Panc1 (cell line): ENCODE measurements around the gene CDH13. TPM values are rescaled to one million over a fixed set of nuclear protein-coding genes. Genes with fewer than 3 reads are reported as not detected.

Experiments used
- ATAC-seq: fragments of 200-7000 bp; cut with Tn5 transposase; 2 replicates; pipeline ENCODE4 v1.9.1; 2020; ENCODE audit warnings: mild to moderate bottlenecking, moderate library complexity
- BruUV-seq: library from RNA; stranded (reverse); fragments of 400-500 nt; replicated peaks from 2 replicates; lab custom pipeline; 2021; lab: Mats Ljungman, UMichigan
- CTCF ChIA-PET: fragments of 300-600 bp; sonication (Branson Sonifier 250); formaldehyde crosslinking; loops from one replicate; lab custom pipeline; 2022; ENCODE audit warnings: antibody characterized with exemption; lab: Charles Lee
- POLR2A ChIA-PET: fragments of 300-600 bp; sonication (Branson Sonifier 250); formaldehyde crosslinking; loops from one replicate; lab custom pipeline; 2022; ENCODE audit warnings: antibody characterized with exemption; lab: Charles Lee
- DNase-seq: peaks from one replicate; pipeline ENCODE4 v3.0.0-alpha.2; 2010; ENCODE audit warnings: low read depth, low spot score
- H3K27ac ChIP-seq: 2 replicates; pipeline ENCODE4 v1.5.1; 2011; ENCODE audit warnings: mild to moderate bottlenecking, low read length, inconsistent platforms
- H3K27me3 ChIP-seq: fragments of 200-500 bp; sonication (Bioruptor generic); 2 replicates; pipeline ENCODE4 v1.6.0; 2014; ENCODE audit warnings: low read length, inconsistent platforms; ENCODE audit not compliant: control insufficient read depth, insufficient read depth
- H3K36me3 ChIP-seq: fragments of 200-500 bp; sonication (Bioruptor generic); 2 replicates; pipeline ENCODE4 v1.5.1; 2014; ENCODE audit warnings: inconsistent platforms, mild to moderate bottlenecking, low read length, moderate library complexity; ENCODE audit not compliant: control insufficient read depth, insufficient read depth
- H3K4me1 ChIP-seq: 2 replicates; pipeline ENCODE4 v1.5.1; 2011; ENCODE audit warnings: inconsistent platforms, mild to moderate bottlenecking, low read length, moderate library complexity; ENCODE audit not compliant: control insufficient read depth, insufficient read depth
- H3K4me3 ChIP-seq, 2 experiments: 2 replicates each; pipeline ENCODE4 v1.5.1; 2011 to 2012; ENCODE audit warnings: low read depth in 2 of 2, low read length in 2 of 2, mild to moderate bottlenecking in 2 of 2, inconsistent platforms in 1 of 2, moderate library complexity in 1 of 2
- H3K9me3 ChIP-seq: fragments of 200-500 bp; sonication (Bioruptor generic); 2 replicates; pipeline ENCODE4 v1.5.1; 2014; ENCODE audit warnings: low read depth, mild to moderate bottlenecking, inconsistent platforms, low read length, moderate library complexity; ENCODE audit not compliant: control insufficient read depth, insufficient read depth
- CTCF ChIP-seq: fragments of 450-650 bp; IDR thresholded peaks from 2 replicates; pipeline ENCODE4 v1.5.1; 2017; ENCODE audit warnings: mild to moderate bottlenecking
- POLR2AphosphoS5 ChIP-seq: IDR thresholded peaks from 2 replicates; pipeline ENCODE4 v1.6.1; 2012; ENCODE audit warnings: mild to moderate bottlenecking, low read depth, low read length, moderate library complexity
- REST ChIP-seq, 2 experiments: IDR thresholded peaks; 2 replicates each; pipeline ENCODE4 v1.6.1; 2011 to 2012; ENCODE audit warnings: low read depth in 2 of 2, control low read depth in 1 of 2, low read length in 1 of 2, mild to moderate bottlenecking in 1 of 2, moderate library complexity in 1 of 2; ENCODE audit not compliant: insufficient read depth in 1 of 2
- SIN3A ChIP-seq: IDR thresholded peaks from 2 replicates; pipeline ENCODE4 v1.6.1; 2012; ENCODE audit warnings: low read depth, mild to moderate bottlenecking, low read length, moderate library complexity, borderline replicate concordance; ENCODE audit not compliant: insufficient read depth
- TCF7L2 ChIP-seq: IDR thresholded peaks from 2 replicates; pipeline ENCODE4 v1.6.1; 2011; ENCODE audit warnings: mild to moderate bottlenecking, low read depth, low read length, inconsistent platforms
- in situ Hi-C: cut with HindIII; loops from 2 replicates; pipeline ENCODE4 v1.10.0; 2016; ENCODE audit warnings: low sequenced_read_pairs, low pct_unique_long_range_greater_than_20kb
- intact Hi-C: fragments of 100-400 bp; cut with micrococcal nuclease; formaldehyde crosslinking; loops from one replicate; pipeline ENCODE4 v1.10.0; 2022; ENCODE audit not compliant: unreplicated experiment
- total RNA-seq: library from RNA; stranded (reverse); gene quantifications from one replicate; pipeline ENCODE4 v1.2.1, GENCODE V29; 2021; ENCODE audit not compliant: unreplicated experiment

The CDH13 gene
- total RNA-seq, 1 experiment from 2014 or later: not detected

GRCh38 chr16:83455716-83456115, 828.9 kb downstream of the CDH13 start:
- CTCF ChIA-PET: no interaction called here
- Histone ChIP-seq H3K36me3 (no peaks in the 10 kb centered on the region), H3K27me3 (no peaks in the 10 kb centered on the region; the same call in 1 of the 2 replicates), H3K27ac (no peak overlapping the region), H3K9me3 (no peaks in the 10 kb centered on the region), H3K4me1 (no peaks in the 10 kb centered on the region), H3K4me3 (no peak overlapping the region)
- BruUV-seq: no TSS peak
- no peak for TF ChIP-seq REST (IDR thresholded peaks at IDR 0.05; ENCODE audit: insufficient read depth in 1 of 2, low read depth in 2 of 2, low read length in 1 of 2)
- no peak for TF ChIP-seq POLR2AphosphoS5
- no peak for TF ChIP-seq TCF7L2
- in situ Hi-C loops: no loop called here
- no peak for ATAC-seq
- intact Hi-C loops: no loop called here
- no peak for DNase-seq
- POLR2A ChIA-PET: no interaction called here

GRCh38 chr16:83456934-83457333, 830.2 kb downstream of the CDH13 start:
- Histone ChIP-seq H3K9me3 (no peaks in the 10 kb centered on the region), H3K4me3 (no peak overlapping the region), H3K27me3 (no peaks in the 10 kb centered on the region; the same call in 1 of the 2 replicates), H3K4me1 (no peaks in the 10 kb centered on the region), H3K36me3 (no peaks in the 10 kb centered on the region), H3K27ac (no peak overlapping the region)
- no TSS peak for BruUV-seq
- ATAC-seq (no peak), DNase-seq (no peak)
- intact Hi-C loops (no loop called here), in situ Hi-C loops (no loop called here)
- ChIA-PET CTCF (no interaction called here), POLR2A (no interaction called here)
- no peak for TF ChIP-seq TCF7L2
- no peak for TF ChIP-seq POLR2AphosphoS5
- no peak for TF ChIP-seq SIN3A
- TF ChIP-seq REST (IDR thresholded peaks at IDR 0.05; ENCODE audit: insufficient read depth in 1 of 2, low read depth in 2 of 2, low read length in 1 of 2): no peak
- no peak for TF ChIP-seq CTCF
